Measurements from ENCODE around the gene INPP5A.

INPP5A gene

GRCh38 chr10:132798403-132798802 is 260.8 kb downstream of the INPP5A start:
- DNase-seq (ENCODE audit: insufficient read length, low spot score) (no peak), FAIRE-seq (no peak)
- no peak for TF ChIP-seq POLR2AphosphoS5 (IDR thresholded peaks at IDR 0.05; ENCODE audit: low read depth, low read length)
- TF ChIP-seq POU2F2 (IDR thresholded peaks at IDR 0.05; ENCODE audit: low read depth, low read length): no peak
- TF ChIP-seq POLR2A (IDR thresholded peaks at IDR 0.05; ENCODE audit: low read depth, low read length): no peak
- no peak for TF ChIP-seq PAX5 (IDR thresholded peaks at IDR 0.05; ENCODE audit: insufficient read depth, low read length, severe bottlenecking)
- no peak for TF ChIP-seq SPI1 (IDR thresholded peaks at IDR 0.05; ENCODE audit: low read depth, low read length)
- TF ChIP-seq TAF1 (IDR thresholded peaks at IDR 0.05; ENCODE audit: low read depth, low read length): no peak

GRCh38 chr10:132798876-132799275 is 261.3 kb downstream of the INPP5A start:
- no peak for TF ChIP-seq POLR2A (IDR thresholded peaks at IDR 0.05; ENCODE audit: low read depth, low read length)
- no peak for TF ChIP-seq TAF1 (IDR thresholded peaks at IDR 0.05; ENCODE audit: low read depth, low read length)
- DNase-seq (ENCODE audit: insufficient read length, low spot score) (no peak), FAIRE-seq (no peak)

- FAIRE-seq (no peak), DNase-seq (ENCODE audit: insufficient read length, low spot score) (no peak)
- no peak for TF ChIP-seq SPI1 (IDR thresholded peaks at IDR 0.05; ENCODE audit: low read depth, low read length)
- TF ChIP-seq POU2F2 (IDR thresholded peaks at IDR 0.05; ENCODE audit: low read depth, low read length): no peak
- no peak for TF ChIP-seq PAX5 (IDR thresholded peaks at IDR 0.05; ENCODE audit: insufficient read depth, low read length, severe bottlenecking)
- TF ChIP-seq POLR2AphosphoS5 (IDR thresholded peaks at IDR 0.05; ENCODE audit: low read depth, low read length): no peak
- no peak for TF ChIP-seq POLR2A (IDR thresholded peaks at IDR 0.05; ENCODE audit: low read depth, low read length)
- TF ChIP-seq TAF1 (IDR thresholded peaks at IDR 0.05; ENCODE audit: low read depth, low read length): no peak
Observed at GRCh38 chr10:132799865-132800264, 262.3 kb downstream of the INPP5A start.

- DNase-seq (ENCODE audit: insufficient read length, low spot score): no peak
- no peak for FAIRE-seq
- TF ChIP-seq SPI1 (IDR thresholded peaks at IDR 0.05; ENCODE audit: low read depth, low read length) (no peak), POLR2A (IDR thresholded peaks at IDR 0.05; ENCODE audit: low read depth, low read length) (no peak), TAF1 (IDR thresholded peaks at IDR 0.05; ENCODE audit: low read depth, low read length) (no peak), PAX5 (IDR thresholded peaks at IDR 0.05; ENCODE audit: insufficient read depth, low read length, severe bottlenecking) (no peak), POLR2AphosphoS5 (IDR thresholded peaks at IDR 0.05; ENCODE audit: low read depth, low read length) (no peak), POU2F2 (IDR thresholded peaks at IDR 0.05; ENCODE audit: low read depth, low read length) (no peak)
Observed at GRCh38 chr10:132802048-132802447, 264.5 kb downstream of the INPP5A start.

- no peak for DNase-seq (ENCODE audit: insufficient read length, low spot score)
- FAIRE-seq: no peak
- TF ChIP-seq POLR2A (IDR thresholded peaks at IDR 0.05; ENCODE audit: low read depth, low read length) (no peak), PAX5 (IDR thresholded peaks at IDR 0.05; ENCODE audit: insufficient read depth, low read length, severe bottlenecking) (no peak), POU2F2 (IDR thresholded peaks at IDR 0.05; ENCODE audit: low read depth, low read length) (no peak), TAF1 (IDR thresholded peaks at IDR 0.05; ENCODE audit: low read depth, low read length) (no peak), SPI1 (IDR thresholded peaks at IDR 0.05; ENCODE audit: low read depth, low read length) (no peak), POLR2AphosphoS5 (IDR thresholded peaks at IDR 0.05; ENCODE audit: low read depth, low read length) (no peak)
Observed at GRCh38 chr10:132802694-132803320, 265.2 kb downstream of the INPP5A start.

- FAIRE-seq (no peak), DNase-seq (ENCODE audit: insufficient read length, low spot score) (no peak)
- TF ChIP-seq SPI1 (IDR thresholded peaks at IDR 0.05; ENCODE audit: low read depth, low read length): no peak
- no peak for TF ChIP-seq TAF1 (IDR thresholded peaks at IDR 0.05; ENCODE audit: low read depth, low read length)
- TF ChIP-seq POLR2AphosphoS5 (IDR thresholded peaks at IDR 0.05; ENCODE audit: low read depth, low read length): no peak
- no peak for TF ChIP-seq PAX5 (IDR thresholded peaks at IDR 0.05; ENCODE audit: insufficient read depth, low read length, severe bottlenecking)
- TF ChIP-seq POLR2A (IDR thresholded peaks at IDR 0.05; ENCODE audit: low read depth, low read length): no peak
- TF ChIP-seq POU2F2 (IDR thresholded peaks at IDR 0.05; ENCODE audit: low read depth, low read length): no peak
Observed at GRCh38 chr10:132803416-132804210, 266.0 kb downstream of the INPP5A start.

- DNase-seq (ENCODE audit: insufficient read length, low spot score) (no peak), FAIRE-seq (no peak)
- TF ChIP-seq POLR2A (IDR thresholded peaks at IDR 0.05; ENCODE audit: low read depth, low read length) (no peak), SPI1 (IDR thresholded peaks at IDR 0.05; ENCODE audit: low read depth, low read length) (no peak), POU2F2 (IDR thresholded peaks at IDR 0.05; ENCODE audit: low read depth, low read length) (no peak), TAF1 (IDR thresholded peaks at IDR 0.05; ENCODE audit: low read depth, low read length) (no peak), POLR2AphosphoS5 (IDR thresholded peaks at IDR 0.05; ENCODE audit: low read depth, low read length) (no peak), PAX5 (IDR thresholded peaks at IDR 0.05; ENCODE audit: insufficient read depth, low read length, severe bottlenecking) (no peak)
Observed at GRCh38 chr10:132804287-132804686, 266.7 kb downstream of the INPP5A start.

- no peak for DNase-seq (ENCODE audit: insufficient read length, low spot score)
- no peak for FAIRE-seq
- no peak for TF ChIP-seq SPI1 (IDR thresholded peaks at IDR 0.05; ENCODE audit: low read depth, low read length)
- TF ChIP-seq TAF1 (IDR thresholded peaks at IDR 0.05; ENCODE audit: low read depth, low read length): no peak
- no peak for TF ChIP-seq PAX5 (IDR thresholded peaks at IDR 0.05; ENCODE audit: insufficient read depth, low read length, severe bottlenecking)
- no peak for TF ChIP-seq POU2F2 (IDR thresholded peaks at IDR 0.05; ENCODE audit: low read depth, low read length)
- TF ChIP-seq POLR2A (IDR thresholded peaks at IDR 0.05; ENCODE audit: low read depth, low read length): no peak
- TF ChIP-seq POLR2AphosphoS5 (IDR thresholded peaks at IDR 0.05; ENCODE audit: low read depth, low read length): no peak
Observed at GRCh38 chr10:132804785-132805426, 267.3 kb downstream of the INPP5A start.

- DNase-seq (ENCODE audit: insufficient read length, low spot score) (no peak), FAIRE-seq (no peak)
Observed at GRCh38 chr10:132805599-132805998, 268.0 kb downstream of the INPP5A start.

More at GRCh38 chr10:132805599-132805998, 268.0 kb downstream of the INPP5A start:
- TF ChIP-seq POU2F2 (IDR thresholded peaks at IDR 0.05; ENCODE audit: low read depth, low read length): no peak
- no peak for TF ChIP-seq SPI1 (IDR thresholded peaks at IDR 0.05; ENCODE audit: low read depth, low read length)
- TF ChIP-seq POLR2A (IDR thresholded peaks at IDR 0.05; ENCODE audit: low read depth, low read length): no peak
- no peak for TF ChIP-seq TAF1 (IDR thresholded peaks at IDR 0.05; ENCODE audit: low read depth, low read length)
- no peak for TF ChIP-seq PAX5 (IDR thresholded peaks at IDR 0.05; ENCODE audit: insufficient read depth, low read length, severe bottlenecking)
- TF ChIP-seq POLR2AphosphoS5 (IDR thresholded peaks at IDR 0.05; ENCODE audit: low read depth, low read length): no peak
